GM21515 (cell line): ENCODE data around the gene VPS51.

Source experiments
- ATAC-seq: cut with Tn5 transposase; IDR thresholded peaks from one replicate; pipeline ENCODE4 v1.9.1; 2021; ENCODE audit not compliant: unreplicated experiment

The VPS51 gene

DNA sequence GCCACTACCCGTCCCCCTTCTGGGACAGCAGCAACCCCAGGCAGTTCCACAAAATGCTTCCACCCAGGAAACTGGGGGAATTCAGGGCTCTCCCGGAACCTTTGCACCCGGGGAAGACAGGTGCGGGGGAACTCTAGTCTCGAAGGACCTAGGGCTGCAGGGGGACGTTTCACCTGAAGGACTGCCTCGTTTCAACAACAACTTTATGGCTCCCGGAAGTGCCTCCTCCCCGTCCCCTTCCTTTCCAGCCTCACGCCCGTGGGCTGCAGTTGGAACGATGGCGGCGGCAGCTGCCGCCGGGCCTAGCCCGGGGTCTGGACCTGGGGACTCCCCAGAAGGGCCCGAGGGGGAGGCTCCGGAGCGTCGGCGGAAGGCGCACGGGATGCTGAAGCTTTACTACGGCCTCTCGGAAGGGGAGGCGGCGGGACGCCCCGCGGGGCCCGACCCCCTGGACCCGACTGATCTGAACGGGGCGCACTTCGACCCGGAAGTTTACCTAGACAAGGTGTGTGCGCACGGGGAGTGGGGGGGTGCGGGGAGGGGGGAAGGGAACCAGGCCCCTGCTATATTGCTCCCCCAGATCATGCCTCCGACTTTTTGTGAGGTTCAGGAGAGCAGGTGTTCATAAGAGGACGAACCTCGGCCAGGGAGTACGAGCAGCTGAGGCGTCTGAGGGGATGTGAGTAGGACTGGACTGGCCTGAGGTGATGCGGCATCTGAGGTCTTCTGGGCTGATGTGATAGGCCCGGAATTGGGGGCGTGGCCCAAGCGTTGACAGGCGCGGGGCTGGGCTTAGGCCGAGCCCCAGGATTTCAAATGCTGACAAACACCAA lies at the start of gene VPS51:
Gene VPS51 (plus strand): TSS at position 241 of the 833 bp plus-strand sequence. CDS start 37 bp downstream, at position 278.
- peak; percentile 69 for ATAC-seq

- ATAC-seq, result no peak
Observed at GRCh38 chr11:65047581-65048422, 48.2 kb upstream of the VPS51 start.

- ATAC-seq, result no peak
Observed at GRCh38 chr11:65051398-65051858, 44.6 kb upstream of the VPS51 start.

- ATAC-seq, result no peak
Observed at GRCh38 chr11:65053827-65054508, 42.0 kb upstream of the VPS51 start.

DNA sequence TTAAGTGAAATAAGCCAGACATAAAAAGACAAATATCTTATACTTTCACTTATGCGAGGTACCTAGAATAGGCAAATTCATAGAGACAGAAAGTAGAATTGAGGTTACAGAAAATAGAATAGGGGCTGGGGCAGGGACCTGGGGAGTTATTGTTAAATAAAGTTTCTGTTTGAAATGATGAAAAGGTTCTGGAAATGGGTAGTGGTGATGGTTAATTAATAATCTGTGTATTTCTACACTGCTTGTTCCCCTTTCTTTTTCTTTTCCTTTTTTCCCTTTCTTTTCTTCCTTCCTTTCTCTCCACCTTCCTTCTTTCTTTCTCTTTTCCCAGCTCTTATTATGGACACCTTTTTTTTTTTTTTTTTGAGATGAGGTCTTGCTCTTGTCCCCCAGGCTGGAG lies 40.5 kb upstream of the VPS51 start:
- ATAC-seq, result no peak

GRCh38 chr11:65056999-65057398 lies 39.0 kb upstream of the VPS51 start:
- no peak for ATAC-seq

- ATAC-seq, result no peak
Observed at GRCh38 chr11:65057526-65057925, 38.5 kb upstream of the VPS51 start.

GRCh38 chr11:65058012-65058411 lies 38.0 kb upstream of the VPS51 start:
- ATAC-seq, result no peak

GRCh38 chr11:65058419-65059054 lies 37.5 kb upstream of the VPS51 start, which contains the start of gene NAALADL1:
Gene NAALADL1 (minus strand): TSS chr11:65058553. CDS start chr11:65058521, 32 bp downstream.
- ATAC-seq, result no peak

DNA sequence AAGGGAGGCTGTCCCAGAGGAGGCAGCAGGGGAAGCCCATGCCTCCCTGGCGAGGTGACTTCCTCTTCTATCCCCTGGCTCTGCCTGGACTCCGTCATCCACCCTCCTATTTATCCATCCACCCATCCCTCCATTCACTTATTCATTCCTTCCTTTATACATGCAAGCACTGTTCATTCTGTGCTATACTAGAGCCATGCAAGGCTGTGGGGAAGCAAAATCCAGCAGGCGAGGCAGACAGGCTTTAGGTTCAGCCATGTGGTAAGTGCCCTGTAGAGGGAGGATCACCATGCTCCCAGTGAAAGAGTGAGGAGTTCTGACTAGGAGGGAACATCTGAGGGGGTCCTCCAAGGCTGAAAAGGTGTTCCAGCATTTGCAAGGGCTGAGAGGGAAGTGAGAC lies 36.5 kb upstream of the VPS51 start:
- ATAC-seq, result no peak

GRCh38 chr11:65059959-65060824 lies 35.8 kb upstream of the VPS51 start:
- no peak for ATAC-seq

- no peak for ATAC-seq
Observed at GRCh38 chr11:65060913-65061408, 35.1 kb upstream of the VPS51 start.

- no peak for ATAC-seq
Observed at GRCh38 chr11:65063532-65063931, 32.5 kb upstream of the VPS51 start.

DNA sequence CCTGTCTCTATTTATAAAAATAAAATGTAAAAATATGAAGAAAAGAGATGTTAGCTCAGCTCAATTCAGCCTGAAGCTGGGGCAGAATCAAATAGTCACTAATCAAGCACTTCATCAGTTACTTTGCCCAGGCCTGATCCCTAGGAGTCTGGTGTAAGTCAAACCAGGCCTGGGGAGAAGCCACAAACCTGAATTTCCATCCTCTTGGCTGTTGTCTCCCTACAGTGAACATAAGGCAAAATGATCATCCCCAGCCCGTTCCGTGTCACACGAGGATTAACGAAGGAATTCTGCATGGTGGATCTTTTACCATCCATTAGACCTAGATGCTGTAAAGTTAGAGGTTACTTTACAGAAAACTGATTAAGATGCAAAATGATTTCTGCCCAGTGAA lies 31.2 kb upstream of the VPS51 start:
- no peak for ATAC-seq

- ATAC-seq, result no peak
Observed at GRCh38 chr11:65065851-65066250, 30.2 kb upstream of the VPS51 start.

DNA sequence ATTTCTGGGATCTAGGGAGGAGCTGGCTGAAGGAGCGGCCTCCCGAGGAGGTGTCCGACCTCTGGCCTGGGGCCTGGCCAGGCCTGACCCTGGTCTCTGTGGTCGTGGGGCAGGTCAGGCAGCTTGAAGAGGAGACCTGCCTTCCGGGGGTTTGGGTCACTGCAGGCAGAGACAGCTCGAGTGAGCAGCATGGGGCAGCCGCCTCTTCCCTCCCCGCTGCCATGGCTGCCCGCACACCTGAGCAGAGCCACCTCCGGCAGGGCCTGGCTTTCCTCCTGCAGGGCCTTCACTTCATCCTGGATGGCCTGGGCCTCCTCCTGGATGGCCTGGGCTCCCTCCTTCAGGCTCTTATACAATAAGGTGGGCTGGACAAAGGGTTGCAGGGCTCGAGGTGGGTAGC lies 29.7 kb upstream of the VPS51 start:
- ATAC-seq, result no peak

DNA sequence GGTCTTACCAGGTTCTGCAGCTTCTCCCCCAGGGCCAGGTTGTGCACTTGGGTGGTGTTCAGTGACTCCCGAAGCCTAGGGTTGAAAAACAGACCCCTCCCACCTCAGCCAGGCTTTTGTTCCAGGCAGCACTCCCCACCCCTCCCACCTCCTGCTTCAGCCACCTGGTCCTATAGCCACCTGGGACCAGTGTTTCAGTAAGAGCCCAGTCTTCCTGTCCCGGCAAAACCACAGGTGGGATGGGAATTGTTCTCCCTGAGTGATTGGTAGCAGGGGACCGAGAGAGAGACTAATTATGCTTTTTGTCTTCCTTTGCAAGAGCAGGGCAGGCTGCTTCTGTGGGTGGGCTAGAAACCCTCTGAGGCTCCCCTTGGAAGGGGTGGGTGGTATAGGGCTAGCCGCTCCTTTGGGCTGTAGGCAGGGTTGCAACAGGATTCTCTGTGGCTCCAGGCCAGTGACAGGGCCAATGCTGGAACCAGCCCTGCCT lies 29.2 kb upstream of the VPS51 start:
- no peak for ATAC-seq

GRCh38 chr11:65067446-65067845 lies 28.6 kb upstream of the VPS51 start:
- ATAC-seq, result no peak

DNA sequence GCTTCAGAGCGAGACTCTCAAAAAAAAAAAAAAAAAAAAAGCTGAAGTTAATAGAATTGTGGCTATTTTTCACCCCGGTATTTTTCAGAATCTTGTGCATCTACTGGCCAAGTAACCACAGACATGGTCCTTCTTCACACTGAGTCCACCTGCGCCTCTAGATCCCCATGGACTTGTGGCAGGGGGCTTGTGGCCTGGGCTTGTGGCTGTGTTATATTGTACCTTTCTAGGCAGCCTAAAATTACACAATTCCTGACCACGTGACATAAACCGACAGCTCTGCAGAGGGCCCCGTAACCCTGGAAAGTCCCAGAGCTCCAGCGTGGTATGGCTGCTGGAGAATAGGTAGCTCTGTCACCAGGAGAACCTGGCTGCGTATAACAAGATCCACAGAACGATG lies 26.8 kb upstream of the VPS51 start:
- no peak for ATAC-seq
